Cardiac muscle cell (in vitro differentiated cells and primary cell): Measurements from ENCODE around the gene PLCB2. TPM values are rescaled to one million over a fixed set of nuclear protein-coding genes. Genes with fewer than 3 reads are reported as not detected.

Experiments
- DNase-seq, 2 donors: peaks; one replicate each; pipeline versions ENCODE4 v3.0.0 to v3.0.0-alpha.2; 2010 to 2017; ENCODE audit warnings: low read depth in 1 of 2, low spot score in 1 of 2
- H3K27ac ChIP-seq: fragments of 200-600 bp; sonication (generic); 2 replicates; pipeline ENCODE4 v1.5.1; 2016
- H3K27me3 ChIP-seq: fragments of 200-600 bp; sonication (generic); 2 replicates; pipeline ENCODE4 v1.6.0; 2016; ENCODE audit warnings: control low read depth
- H3K36me3 ChIP-seq: fragments of 200-600 bp; sonication (generic); 2 replicates; pipeline ENCODE4 v1.5.1; 2016; ENCODE audit warnings: control low read depth
- H3K4me1 ChIP-seq: fragments of 200-600 bp; sonication (generic); 2 replicates; pipeline ENCODE4 v1.8.1; 2017; ENCODE audit warnings: low read depth, mild to moderate bottlenecking, mixed run types
- H3K4me3 ChIP-seq: fragments of 200-600 bp; sonication (generic); 2 replicates; pipeline ENCODE4 v1.5.1; 2016; ENCODE audit warnings: mild to moderate bottlenecking
- H3K9me3 ChIP-seq: fragments of 200-600 bp; sonication (generic); 2 replicates; pipeline ENCODE4 v1.5.1; 2017; ENCODE audit warnings: low read depth, mild to moderate bottlenecking, control low read depth
- polyA plus RNA-seq: library from polyadenylated mRNA; unstranded; fragments of >200 nt; fragmentation: Nextera tagmentation; extraction: Ambion mirVana; gene quantifications from 2 replicates; pipeline ENCODE4 v1.2.1, GENCODE V29; 2016
- total RNA-seq: library from RNA; depleted of rRNA; stranded (reverse); fragments of >200 nt; gene quantifications from 2 replicates; pipeline ENCODE4 v1.2.3, GENCODE V29; 2016
- TF ChIP-seq, protein P1 (sequence below): IDR thresholded peaks from 2 replicates; pipeline ENCODE4 v1.5.1; 2012; ENCODE audit warnings: low read depth, mild to moderate bottlenecking, low read length

Gene PLCB2
- total and polyA plus RNA-seq, 2 experiments from 2014 or later, result 28.3 to 41.2 TPM

DNA sequence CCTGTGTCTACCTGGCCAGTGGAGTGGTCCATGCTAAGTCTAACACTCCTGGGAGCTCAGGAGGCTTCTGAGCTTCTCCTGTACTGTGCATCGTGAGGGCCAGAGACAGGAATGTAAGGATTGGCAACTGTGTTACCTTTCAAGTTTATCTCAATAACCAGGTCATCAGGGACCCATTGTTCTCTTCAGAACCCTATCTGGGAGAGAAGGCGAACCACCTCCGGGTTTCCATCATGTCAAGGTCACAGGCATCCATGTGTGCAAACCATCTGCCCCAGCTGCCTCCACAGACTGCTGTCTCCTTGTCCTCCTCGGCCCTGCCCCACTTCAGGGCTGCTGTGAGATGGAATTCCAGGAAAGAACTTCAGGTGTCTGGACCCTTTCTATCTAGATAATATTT lies 30.8 kb downstream of the PLCB2 start:
- Histone ChIP-seq H3K27me3 (peaks cover 17% of the 10 kb centered on the region), H3K36me3 (no peaks in the 10 kb centered on the region), H3K27ac (no peak overlapping the region), H3K9me3 (no peaks in the 10 kb centered on the region), H3K4me1 (peaks cover 30% of the 10 kb centered on the region), H3K4me3 (no peak overlapping the region)
- TF ChIP-seq, protein P1, sequence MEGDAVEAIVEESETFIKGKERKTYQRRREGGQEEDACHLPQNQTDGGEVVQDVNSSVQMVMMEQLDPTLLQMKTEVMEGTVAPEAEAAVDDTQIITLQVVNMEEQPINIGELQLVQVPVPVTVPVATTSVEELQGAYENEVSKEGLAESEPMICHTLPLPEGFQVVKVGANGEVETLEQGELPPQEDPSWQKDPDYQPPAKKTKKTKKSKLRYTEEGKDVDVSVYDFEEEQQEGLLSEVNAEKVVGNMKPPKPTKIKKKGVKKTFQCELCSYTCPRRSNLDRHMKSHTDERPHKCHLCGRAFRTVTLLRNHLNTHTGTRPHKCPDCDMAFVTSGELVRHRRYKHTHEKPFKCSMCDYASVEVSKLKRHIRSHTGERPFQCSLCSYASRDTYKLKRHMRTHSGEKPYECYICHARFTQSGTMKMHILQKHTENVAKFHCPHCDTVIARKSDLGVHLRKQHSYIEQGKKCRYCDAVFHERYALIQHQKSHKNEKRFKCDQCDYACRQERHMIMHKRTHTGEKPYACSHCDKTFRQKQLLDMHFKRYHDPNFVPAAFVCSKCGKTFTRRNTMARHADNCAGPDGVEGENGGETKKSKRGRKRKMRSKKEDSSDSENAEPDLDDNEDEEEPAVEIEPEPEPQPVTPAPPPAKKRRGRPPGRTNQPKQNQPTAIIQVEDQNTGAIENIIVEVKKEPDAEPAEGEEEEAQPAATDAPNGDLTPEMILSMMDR, result no peak
- no peak for DNase-seq

- Histone ChIP-seq H3K4me3 (no peak overlapping the region), H3K27me3 (peaks cover 7% of the 10 kb centered on the region), H3K9me3 (no peaks in the 10 kb centered on the region), H3K36me3 (no peaks in the 10 kb centered on the region), H3K4me1 (peaks cover 24% of the 10 kb centered on the region), H3K27ac (no peak overlapping the region)
- DNase-seq, result no peak
- TF ChIP-seq, protein P1, result no peak
Observed at GRCh38 chr15:40275954-40276353, 31.8 kb downstream of the PLCB2 start.

DNA sequence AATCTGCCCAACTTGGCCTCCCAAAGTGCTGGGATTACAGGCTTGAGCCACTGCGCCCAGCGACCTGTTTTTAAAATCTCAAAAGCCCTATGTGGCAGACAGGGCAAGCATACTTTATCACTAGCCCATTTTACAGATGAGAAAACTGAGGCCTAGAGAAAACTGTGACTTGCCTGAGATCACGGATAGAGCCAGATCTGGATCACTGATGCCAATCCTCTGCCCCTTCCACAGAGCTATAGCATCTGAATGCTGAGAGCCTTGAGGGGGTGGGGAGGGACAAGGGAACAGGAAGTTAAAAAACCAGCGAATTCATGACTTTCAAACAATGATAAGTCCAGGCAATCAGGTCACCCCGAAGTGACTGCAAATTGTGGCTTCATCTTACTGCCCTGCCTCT lies 32.2 kb downstream of the PLCB2 start:
- Histone ChIP-seq H3K27ac (no peak overlapping the region), H3K4me1 (peaks cover 20% of the 10 kb centered on the region), H3K36me3 (no peaks in the 10 kb centered on the region), H3K9me3 (no peaks in the 10 kb centered on the region), H3K27me3 (peaks cover 4% of the 10 kb centered on the region), H3K4me3 (no peak overlapping the region)
- TF ChIP-seq, protein P1, result no peak
- no peak for DNase-seq

GRCh38 chr15:40274350-40275274 lies 33.1 kb downstream of the PLCB2 start:
- Histone ChIP-seq H3K4me3 (no peak overlapping the region), H3K36me3 (no peaks in the 10 kb centered on the region), H3K9me3 (no peaks in the 10 kb centered on the region), H3K27ac (no peak overlapping the region), H3K4me1 (peaks cover 10% of the 10 kb centered on the region), H3K27me3 (no peaks in the 10 kb centered on the region)
- TF ChIP-seq, protein P1, result peak; percentile 100
- DNase-seq, result peak; percentile 88 to 91

DNA sequence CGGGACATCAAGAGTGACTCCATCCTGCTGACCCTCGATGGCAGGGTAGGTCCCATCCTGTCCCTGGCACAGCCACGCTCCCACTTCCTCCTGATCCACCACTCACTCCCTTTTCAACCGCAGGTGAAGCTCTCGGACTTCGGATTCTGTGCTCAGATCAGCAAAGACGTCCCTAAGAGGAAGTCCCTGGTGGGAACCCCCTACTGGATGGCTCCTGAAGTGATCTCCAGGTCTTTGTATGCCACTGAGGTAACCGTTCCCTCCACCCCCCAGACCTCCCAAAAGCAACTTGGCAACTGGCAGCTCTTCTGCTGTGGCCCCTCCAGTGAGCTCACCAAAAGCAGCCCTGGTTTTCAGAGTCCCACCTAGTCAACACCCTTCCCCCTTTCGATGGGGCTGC lies 34.3 kb downstream of the PLCB2 start:
- Histone ChIP-seq H3K9me3 (no peaks in the 10 kb centered on the region), H3K4me1 (peaks cover 1% of the 10 kb centered on the region), H3K36me3 (no peaks in the 10 kb centered on the region), H3K27me3 (no peaks in the 10 kb centered on the region), H3K27ac (no peak overlapping the region), H3K4me3 (no peak overlapping the region)
- DNase-seq, result no peak
- TF ChIP-seq, protein P1, result no peak
